HG03025 (cell line): ENCODE data around the gene GTF3C6.
"Not testable (repeated sequence)": the region's sequence is repeated elsewhere in the genome, so short reads cannot be mapped to it uniquely, and the experiment has no call there.

Source experiments
- ATAC-seq: cut with Tn5 transposase; IDR thresholded peaks from one replicate; pipeline ENCODE4 v1.9.1; 2021; ENCODE audit warnings: mild to moderate bottlenecking, moderate library complexity; ENCODE audit not compliant: unreplicated experiment, low FRiP score

GTF3C6 gene

GRCh38 chr6:110976575-110976974 is 18.1 kb downstream of the GTF3C6 start:
- ATAC-seq: no peak

DNA sequence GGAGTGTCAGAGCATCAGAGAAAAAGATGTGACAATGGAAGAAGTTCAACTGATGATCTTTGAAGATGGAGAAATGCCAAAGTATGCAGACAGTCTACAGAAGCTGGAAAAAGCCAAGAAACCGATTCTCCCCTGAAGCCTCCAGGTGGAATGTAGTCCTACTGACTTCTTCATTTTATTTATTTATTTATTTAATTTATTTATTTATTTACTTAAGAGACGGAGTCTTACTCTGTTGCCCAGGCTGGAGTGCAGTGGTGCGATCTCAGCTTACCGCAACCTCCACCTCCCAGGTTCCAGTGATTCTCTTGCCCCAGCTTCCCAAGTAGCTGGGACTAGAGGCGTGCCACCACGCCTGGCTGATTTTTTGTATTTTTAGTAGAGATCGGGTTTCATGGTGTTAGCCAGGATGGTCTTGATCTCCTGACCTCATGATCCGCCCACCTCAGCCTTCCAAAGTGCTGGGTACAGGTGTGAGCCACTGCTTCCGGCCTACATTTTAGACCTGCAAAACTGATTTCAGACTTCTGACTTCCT is 21.1 kb downstream of the GTF3C6 start:
- ATAC-seq: no peak

GRCh38 chr6:110980227-110980626 is 21.7 kb downstream of the GTF3C6 start:
- ATAC-seq: no peak

- no peak for ATAC-seq
These were observed 22.1 kb downstream of the GTF3C6 start for GRCh38 chr6:110980648-110981047.

DNA sequence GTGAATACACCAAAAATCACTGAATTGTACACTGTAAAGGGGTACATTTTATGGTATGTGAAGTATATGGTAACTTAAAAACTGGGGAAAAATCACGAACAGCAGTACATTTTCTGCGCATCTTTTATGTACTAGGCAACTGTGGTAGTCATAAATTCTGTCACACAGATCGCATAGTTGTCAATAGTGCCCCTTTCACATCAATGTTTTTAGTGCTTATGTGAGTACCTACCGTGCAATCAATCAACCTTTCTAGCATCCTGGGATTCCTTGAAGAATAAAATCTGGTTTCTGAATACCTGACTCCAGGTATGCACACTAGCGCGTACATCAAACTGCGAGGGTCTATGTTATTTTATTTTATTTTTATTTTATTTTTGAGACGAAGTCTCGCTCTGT is 22.7 kb downstream of the GTF3C6 start:
- no peak for ATAC-seq

- no peak for ATAC-seq
These were observed 32.5 kb downstream of the GTF3C6 start for GRCh38 chr6:110990840-110991576.

DNA sequence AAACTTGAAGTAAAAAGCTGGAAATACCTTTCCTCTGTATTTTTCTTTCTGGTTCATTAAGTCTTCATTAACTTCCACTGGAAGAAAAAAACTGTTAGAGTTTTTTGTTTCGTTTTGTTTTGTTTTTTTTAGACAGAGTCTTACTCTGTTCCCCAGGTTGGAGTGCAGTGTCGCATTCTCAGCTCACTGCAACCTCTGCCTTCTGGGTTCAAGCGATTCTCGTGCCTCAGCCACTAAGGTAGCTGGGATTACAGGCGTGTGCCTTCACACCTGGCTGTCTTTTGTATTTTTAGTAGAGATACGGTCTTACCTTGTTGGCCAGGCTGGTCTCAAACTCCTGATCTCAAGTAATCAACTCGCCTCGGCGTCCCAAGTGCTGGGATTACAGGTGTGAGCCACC is 38.2 kb downstream of the GTF3C6 start:
- no peak for ATAC-seq

GRCh38 chr6:110999634-111000270 is 41.2 kb downstream of the GTF3C6 start:
- ATAC-seq: no peak

GRCh38 chr6:111002350-111002749 is 43.8 kb downstream of the GTF3C6 start:
- ATAC-seq: no peak

DNA sequence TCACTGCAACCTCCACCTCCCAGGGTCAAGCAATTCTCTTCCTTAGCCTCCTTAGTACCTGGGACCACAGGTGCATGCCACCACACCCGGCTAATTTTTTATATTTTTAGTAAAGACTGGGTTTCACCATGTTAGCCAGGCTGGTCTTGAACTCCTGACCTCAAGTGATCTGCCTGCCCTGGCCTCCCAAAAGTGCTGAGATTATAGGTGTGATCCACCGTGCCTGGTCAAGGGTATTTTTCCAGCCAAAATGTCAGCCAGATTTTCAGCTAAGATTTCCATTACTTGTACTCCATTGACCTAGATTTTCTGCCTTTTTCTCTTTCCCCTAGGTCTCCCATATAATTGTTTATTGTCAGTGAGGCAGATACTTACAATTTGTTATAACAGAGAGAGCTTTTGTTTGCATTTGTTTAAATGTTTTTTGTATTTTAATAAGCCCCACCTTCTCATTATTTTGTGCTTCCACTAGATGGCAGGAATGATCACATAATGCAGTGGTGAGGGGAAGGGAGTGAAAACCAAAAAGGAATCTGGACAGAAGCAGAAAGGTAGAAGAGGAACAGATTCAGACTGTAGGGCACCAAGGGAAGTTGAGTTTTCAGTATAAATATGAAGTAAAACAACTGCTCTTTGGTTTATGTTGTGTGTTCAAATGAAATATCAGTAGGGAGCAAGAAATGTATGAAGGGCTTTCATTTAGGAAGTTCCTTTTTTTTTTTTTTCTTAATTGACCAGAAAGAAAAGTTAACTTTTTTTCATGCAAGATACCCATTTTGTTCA is 53.0 kb downstream of the GTF3C6 start:
- ATAC-seq: no peak

DNA sequence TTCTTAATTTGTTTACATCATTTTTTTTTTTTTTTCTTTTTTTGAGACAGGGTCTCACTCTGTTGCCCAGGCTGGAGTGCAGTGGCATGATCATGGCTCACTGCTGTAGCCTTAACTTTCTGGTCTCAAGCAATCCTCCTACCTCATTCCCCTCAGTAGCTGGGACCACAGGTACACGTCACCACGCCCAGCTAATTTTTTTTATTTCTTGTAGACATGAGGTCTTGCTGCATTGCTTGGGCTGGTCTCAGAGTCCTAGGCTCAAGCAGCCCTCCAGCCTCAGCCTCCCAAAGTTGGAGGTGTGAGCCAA is 53.6 kb downstream of the GTF3C6 start:
- ATAC-seq: no peak

- ATAC-seq: not testable (repeated sequence)
These were observed 54.0 kb downstream of the GTF3C6 start for GRCh38 chr6:111012520-111012919.

DNA sequence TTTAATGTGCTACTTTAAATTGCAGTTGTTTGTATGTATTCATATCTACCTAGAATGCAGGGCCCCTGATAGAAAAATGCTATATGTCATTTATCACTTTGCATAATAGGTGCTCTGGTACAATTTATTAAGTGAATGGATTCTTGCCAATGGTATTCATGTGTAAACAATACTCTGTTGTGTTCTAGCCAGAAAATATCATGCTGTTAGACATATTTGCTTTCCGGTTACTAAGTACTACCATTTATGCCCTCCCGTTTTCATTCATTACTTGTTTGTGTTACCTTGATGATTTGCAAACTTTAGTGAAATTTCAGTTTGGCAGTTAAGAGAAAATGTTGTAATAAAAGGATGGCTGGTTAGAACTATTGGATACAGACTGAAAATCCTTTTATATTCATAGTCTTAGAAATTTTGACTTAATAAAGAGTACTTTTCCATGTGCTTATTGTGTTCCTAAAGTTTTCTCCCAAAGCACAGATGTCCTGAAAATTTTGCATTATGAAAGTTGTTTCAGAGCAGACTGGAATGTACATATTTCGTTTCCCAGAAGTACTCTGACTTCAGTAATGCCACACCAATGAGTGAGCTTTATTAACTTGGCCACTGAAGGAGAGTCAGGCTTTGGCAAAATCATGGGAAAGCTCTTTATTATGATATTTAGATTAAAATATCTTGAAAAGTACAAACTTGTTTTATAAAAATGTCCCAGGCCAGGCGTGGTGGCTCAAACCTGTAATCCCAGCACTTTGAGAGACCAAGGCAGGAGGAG is 54.8 kb downstream of the GTF3C6 start:
- ATAC-seq: no peak

DNA sequence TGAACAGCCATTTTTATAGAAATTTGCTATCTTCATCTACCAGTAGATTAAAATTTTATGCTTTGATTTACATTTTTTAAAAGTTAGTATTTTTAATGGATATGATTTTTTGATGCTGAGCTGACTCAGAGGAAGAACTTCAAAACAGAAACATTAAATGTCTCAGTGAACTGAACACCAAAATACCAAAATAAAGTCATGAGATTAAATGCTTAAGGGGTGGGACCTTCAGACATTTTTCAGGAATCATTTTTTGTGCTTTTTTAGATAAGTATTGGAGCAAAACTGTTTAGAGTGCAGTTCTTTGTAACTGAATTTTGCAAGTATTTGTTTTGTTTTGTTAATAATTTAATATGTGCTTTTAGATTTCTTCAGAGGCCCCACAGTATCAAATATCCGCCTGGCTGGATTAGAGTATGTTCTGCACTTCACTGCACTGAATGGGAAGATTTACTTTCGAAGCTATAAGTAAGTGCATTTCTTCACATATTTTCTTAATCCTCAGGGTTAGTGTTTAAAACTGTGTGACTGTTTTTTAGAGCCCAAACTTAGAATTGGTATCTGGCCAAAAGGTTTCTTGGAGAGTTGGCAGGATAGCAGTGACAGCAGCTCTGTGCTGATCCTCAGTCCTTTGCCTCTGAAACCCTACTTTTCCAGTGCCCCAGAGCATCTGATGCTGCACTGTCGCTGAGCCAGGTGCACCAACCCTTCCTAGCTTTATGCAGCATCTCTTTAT is 57.1 kb downstream of the GTF3C6 start:
- no peak for ATAC-seq

DNA sequence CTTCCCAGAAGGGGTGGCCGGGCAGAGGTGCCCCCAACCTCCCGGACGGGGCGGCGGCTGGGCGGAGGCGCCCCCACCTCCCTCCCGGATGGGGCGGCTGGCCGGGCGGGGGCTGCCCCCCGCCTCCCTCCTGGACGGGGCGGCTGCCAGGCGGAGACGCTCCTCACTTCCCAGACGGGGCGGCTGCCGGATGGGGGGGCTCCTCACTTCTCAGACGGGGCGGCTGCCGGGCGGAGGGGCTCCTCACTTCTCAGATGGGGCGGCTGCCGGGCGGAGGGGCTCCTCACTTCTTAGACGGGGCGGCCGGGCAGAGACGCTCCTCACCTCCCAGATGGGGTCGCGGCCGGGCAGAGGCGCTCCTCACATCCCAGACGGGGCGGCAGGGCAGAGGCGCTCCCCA is 58.7 kb downstream of the GTF3C6 start:
- ATAC-seq: not testable (repeated sequence)
